ENCODE data around the gene PDGFB.

PDGFB gene

DNA sequence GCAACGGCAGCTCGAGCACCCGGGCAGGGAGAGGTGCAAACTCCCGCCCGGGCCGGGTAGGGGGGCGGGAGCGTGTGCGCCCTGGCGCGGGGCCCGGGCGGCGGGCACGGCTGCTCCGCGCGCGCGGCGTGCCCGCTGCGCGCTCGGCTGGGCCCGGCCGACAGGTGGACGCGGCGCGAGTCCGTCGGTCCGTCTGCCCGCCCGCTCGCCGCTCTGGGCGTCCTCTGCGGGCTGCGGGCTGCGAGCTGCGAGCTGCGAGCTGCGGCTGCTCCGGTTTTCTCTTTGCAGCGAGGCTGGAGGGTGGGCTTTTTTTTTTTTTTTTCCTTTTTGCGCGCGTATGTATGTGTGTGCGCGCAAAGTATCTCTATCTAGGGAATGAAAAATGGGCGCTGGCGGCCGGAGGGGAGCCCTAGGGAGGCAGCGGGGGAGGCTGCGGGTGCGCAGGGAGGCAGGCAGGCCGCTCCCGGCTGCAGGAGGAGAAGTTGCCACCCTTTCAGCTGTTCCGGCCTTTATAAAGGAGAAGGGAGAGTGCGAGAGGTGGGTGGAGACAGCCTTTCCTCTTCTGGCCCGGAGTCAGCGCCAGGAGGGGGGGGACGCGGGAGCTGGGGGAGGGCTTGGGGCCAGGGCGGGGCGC lies at the start of gene PDGFB:
TSS of gene PDGFB (minus strand) at position 487 of the 634 bp plus-strand sequence. CDS start 1,019 bp downstream, outside the sequence.
- no peak for DNase-seq

DNA sequence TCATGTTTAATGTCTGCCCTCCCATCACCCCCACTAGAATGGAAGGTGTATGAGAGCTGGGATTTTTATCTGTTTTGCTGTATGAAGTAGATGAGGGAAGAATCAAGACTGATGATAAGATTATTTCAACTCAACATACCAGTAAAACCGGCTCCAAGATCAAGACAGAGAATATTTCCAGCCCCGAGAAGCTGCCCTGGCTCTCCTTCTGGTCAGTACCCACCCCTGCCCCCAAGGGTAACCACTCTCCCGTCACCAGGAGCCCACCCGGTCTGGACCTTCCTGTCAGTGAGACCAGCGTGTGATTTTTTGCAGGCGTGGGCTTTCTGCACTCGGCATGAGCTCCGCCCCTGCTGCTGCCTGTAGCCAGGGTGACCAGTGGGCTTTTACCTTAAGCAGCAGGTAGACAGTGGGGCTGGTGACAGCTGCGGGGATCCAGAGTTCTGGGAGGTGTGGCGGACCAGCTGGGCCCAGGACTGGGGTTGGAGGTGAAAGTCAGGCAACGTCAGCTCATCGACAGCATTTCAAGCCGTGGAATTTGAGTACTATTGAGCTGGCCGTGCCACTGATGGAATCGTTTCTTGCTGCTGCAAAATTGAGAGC lies 49.1 kb upstream of the PDGFB start:
- DNase-seq, result no peak

DNA sequence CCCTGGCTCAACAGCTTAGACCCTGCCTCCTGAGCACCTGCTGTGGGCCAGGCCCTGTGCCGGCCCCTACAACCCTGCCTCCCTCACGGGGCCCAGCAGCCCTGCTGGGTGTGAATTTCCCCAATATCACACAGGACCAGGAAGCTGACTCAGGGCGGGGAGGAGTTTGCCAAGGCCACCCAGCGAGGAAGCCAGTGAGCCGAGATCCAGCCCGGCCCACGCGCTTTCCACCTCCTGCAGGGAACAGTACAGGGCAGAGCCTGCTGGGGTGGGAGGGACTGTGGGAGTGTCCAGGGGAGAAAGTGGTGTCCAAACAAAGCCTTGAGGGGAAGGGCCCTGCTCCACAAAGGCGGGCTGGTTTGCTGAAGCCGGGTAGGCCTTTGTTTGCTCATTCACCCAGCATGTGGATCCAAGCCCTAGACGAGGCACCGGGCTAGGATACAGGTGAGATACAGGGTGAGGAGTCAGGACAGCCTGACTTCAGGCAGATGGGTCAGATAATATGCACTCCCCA lies 47.8 kb upstream of the PDGFB start:
- DNase-seq, result peak in 1 of 2 experiments; percentile 22

DNA sequence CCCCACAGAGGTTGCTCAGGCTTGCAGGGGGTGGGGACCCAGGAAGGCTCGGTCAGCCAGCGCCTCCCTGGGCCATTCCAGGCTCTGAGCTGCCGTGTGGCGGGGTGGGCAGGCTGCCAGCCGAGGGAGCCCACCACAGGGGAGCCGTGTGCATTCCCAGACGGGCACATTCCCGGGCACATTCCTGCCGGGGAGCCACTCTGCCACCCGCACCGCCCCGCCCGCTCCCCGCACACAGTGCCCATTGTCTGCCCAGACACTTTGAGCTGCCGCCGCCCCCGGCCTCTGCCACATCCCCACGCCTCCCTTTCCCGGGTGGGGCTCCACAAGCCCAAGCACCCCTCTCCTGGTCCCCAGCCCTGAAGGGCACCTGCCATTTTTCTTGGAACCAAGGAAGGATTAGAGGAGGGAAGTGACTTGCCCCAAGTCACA lies 47.3 kb upstream of the PDGFB start:
- DNase-seq, result no peak

DNA sequence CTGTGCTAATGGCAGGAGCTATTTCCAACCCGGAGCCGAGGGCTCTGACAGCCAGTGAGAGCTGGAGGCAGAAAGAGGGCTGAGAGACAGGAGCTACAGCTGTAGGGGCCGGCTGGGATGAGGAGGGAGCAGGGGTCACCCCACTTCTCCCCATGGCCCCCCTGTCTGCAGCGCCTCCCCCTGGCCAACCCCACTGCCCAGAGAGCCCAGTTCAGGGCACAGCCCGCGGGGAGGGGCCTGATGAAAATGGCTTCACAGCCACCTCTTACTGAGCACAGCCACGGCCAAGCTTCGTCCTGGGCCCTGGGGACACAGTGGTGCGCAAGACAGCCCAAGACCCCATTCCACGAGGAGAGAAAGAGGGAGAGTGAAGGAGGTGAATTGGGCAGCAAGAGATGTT lies 46.7 kb upstream of the PDGFB start:
- no peak for DNase-seq

DNA sequence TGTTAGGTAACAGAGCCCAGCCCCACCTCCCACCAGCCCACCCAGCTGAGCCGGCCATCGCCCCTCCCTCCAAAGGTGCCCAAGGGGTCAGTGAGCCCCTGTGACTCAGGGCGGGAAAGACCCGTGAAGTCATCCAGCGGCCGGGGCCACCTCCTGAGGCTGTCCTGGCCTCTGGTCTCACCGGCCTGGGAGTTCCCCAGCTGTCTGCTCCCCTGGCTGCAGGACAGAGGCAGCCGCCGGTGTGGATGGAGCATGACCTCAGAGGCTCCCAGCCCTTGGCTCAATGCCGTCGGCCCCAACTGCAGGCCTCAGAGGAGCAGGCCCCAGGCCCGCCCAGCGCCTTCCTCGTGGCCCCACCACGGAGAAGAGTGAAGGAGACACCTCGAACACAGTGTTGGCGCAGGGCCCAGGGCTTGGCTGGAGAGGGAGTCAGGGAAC lies 46.0 kb upstream of the PDGFB start:
- no peak for DNase-seq

DNA sequence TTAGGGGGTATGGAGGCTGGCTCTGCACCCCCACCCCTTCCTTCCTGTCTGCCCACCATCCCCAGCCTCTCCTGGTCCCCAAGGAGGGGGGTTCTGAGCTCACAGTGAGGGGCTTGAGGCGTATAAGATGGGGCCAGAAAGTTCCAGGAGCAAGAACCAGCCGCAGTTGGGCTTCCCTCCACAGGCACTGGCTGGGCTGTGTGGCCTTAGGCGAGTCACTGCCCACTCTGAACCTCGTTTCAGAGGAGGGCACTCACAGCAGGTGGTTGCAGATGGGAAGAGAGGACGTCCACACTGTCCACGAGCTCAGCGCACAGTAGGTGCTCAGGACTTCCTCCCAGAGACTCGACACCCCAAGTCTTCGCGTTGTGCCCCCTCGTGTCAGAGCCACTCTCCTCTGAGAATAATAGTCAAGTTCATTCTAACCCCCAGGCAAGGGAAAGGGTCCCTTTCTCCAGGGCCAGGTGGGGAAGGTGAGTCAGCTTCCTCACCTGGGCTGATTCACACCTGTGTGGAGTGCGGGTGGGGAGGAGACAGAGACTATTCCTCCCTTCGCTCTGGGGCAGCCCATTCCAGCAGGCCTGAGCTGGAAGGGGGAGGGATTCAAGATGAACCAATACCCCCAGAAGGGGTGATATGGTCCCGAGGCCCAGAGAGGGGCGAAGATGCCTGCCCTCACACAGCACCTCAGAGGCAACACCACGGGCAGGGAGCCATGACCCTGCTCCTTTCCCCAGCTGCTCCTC lies 45.4 kb upstream of the PDGFB start:
- no peak for DNase-seq

DNA sequence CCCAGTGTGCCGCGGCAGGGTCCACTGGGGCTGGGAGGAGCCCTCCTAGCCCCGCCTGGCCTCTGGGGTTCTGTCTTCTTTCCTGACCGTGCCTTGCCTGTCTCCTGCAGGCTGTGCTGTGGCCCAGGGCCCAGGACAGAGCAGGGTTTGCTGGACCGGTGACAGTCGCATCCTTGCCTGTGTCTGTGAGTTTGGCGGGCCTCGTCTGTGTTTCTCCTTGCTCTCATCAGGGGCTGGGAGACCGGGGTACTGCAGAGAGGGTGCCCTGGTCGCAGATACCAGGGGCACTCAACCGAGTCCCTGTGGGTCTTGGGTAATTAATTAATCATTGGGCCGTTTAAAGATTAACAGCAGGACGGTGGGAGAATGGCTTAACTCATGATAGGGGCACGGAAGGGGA lies 44.8 kb upstream of the PDGFB start:
- no peak for DNase-seq

DNA sequence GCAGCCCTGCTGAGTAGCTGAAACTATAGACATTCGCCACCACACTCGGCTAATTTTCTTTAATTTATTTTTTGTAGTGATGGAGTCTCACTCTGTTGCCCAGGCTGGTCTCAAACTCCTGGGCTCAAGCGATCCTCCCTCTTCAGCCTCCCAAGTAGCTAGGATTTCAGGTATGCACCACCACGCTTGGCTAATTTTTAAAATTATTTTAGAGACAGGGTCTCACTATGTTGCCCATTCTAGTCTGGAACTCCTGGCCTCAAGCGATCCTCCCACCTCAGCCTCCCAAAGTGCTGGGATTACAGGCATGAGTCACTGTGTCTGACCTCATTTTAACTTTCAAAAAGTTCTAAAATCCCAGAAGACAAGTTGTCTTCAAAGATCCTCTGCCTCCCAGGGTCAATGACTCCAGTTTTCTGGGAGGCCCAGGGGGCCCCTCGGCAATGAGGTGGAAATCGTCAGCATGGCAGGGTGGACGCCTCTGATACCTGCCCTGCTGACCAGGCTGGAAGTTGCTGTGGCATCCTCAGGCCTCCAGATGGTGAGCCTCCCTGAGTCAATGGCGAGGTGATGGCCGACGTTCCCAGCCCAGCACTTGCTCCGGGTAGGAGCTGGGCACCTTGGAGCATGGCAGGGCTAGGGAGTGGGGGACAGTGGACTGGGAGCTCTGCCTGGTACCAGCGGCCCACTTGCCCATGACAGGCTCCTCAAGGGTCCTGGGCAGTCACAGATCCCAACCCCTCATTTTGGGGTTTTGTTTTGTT lies 43.5 kb upstream of the PDGFB start:
- no peak for DNase-seq

DNA sequence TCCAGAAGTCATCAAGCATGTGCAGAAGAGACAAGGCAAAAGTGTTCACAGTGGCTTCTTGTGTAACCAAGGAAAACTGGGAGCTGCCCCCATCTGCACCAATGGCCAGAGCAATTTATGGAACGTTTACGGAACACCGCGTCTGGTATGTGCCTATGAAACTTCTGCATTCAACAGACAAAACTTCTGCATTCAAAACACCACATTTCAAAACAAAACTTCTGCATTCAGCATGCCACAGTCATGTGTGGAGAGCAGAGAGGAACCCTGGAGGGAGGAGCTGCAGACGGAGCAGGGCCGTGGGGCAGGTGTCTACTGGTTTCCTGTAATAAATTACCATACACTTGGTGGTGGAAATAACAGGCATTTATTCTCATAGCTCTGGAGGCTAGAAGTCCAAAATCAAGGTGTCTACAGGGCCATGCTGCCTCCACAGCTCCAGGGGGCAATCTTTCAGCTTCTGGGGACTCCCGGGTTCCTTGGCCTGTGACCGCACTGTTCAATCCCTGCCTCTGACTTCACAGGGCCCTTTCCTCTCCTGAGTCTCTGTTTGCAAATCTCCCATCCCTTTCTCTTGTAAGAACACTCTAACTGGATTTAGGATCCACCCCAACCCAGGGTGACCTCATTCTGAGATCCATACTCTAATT lies 42.4 kb upstream of the PDGFB start:
- DNase-seq, result no peak

DNA sequence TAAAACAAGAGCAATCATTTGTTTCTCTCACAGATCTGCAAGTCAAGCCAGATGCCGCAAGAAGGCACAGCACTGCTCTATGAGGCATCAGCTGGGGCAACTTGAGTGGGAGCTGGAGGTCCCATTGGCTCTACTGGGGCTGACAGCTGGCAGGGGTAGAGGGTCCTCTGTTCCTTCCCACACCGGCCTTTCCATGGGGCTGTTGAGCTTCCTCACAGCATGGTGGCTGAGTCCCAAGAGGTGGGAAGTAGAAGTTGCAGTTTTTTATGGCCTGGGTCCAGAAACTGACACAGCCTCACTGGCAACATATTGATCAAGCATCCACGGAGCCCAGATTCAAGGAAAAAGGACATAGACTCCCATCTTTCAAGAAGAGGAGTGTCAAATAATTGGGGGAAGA lies 40.2 kb upstream of the PDGFB start:
- no peak for DNase-seq

DNA sequence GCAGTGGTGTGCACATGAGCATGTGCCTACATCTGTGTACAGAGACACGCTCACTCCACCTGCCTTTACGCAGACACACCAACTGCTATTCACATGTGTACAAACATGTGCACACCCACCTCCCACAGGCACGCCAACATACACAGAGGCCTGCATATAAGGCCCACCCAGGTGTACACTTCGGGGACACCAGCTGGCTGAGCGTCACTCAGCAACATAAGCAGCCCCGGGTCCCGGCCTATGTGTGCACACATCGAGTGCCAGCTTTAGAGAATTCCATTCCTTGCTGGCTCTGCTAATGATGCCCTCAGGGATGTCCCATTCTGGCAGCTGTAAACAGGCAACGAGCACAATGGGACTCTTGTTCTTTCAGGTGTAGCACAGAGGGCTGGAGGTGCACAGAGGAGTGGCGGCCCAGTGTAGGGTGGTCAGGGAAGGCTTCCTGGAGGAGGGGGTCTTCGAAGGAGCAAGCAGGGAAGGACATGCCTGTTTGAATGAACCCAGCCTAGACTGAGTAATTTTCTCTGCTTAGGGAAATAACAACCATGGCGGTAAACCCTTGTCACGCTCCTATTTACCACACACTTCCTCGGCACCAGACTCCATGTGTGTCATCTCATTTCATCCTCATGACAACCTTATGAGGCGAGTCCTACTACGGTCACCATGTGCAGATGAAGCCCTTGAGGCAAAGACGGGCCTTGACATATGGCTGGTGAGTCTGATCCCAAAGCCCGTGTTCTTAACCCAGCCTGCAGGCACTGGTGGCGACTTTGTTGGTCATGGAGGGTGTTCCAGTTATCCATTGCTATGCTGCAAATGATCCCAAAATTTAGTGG lies 39.6 kb upstream of the PDGFB start:
- DNase-seq, result no peak

DNA sequence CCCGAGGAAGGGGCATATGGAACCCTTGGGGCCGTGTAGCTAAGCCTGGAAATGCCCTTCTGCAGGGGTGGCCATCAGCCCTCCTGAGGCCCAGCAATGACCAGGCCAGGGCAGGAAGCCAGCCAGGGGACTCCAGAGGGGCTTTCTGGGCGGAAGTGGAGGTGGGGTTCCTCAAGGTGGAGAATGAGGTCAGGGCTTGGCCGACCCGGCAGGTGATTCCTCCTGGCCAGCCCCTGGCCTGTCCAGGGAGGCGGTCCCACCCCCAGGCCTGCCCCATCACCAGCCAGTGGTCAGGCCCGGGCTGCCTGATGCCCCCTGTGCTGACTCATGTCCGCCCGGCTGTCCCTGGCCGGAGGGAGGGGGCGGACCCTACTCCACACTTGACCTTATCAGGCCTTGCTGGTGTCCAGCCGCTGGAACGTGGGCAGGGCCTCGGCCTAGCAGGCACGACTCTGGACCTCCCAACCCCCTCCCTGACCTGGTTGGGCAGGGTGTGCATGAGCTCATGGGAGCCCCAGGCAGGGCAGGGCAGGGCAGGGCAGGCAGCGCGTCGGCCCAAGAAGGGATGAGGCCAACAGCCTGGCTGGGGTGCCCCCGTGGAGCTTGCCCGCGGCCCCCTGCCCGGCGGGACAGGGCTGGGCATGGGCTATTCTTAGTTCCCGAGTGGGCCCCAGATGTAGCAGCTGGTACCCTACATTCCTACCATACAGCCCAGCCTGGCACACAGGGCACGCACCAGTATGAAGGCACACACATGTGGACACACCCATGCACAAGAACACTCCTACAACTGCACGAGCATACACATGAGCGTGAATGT lies 38.8 kb upstream of the PDGFB start:
- no peak for DNase-seq

DNA sequence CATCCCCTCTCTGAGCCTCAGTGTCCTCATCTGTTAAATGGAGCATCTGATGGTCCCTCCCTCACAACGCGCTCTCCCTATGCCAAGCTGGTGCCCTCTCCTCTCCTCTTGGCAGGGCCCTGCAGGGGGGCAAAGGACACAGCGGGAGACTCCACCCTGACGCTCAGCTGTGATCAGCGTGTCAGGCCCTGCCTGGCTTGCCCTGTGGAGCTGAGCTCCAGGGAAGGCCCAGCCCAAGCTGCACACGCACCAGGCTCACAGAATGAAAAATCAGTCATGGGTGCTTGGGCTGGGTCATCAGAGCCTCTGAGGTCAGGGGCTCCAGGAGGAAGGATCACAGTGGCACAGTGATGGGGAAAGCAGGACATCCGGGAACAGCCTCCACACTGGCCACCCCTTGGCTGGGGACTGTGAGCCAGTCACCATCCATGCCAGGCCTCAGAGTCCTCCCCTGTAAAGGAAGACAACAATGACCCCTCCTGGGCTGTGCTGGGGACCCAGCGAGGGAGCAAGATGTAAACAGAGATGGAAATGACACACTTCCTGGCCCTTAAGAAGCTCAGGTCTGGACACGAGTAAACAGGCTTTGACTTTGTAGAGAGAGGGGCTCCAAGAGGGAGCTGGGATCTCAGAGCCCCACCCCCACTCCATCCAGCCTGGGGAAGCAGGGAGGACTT lies 38.0 kb upstream of the PDGFB start:
- DNase-seq, result no peak

DNA sequence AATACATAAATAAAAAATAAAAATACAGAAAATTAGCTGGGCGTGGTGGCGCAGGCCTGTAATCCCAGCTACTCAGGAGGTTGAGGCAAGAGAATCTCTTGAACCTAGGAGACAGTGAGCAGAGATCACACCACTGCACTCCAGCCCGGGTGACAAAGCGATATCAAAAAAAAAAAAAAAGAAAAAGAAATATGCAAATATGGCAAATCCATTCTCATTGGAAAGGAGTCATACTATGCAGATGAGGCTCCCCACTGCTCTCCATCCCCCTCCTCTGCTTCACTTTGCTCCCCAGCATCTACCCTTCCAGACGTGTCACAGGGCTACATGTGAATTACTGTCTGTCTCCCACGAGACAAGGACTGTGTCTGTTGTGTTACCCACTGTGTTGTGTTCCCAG lies 36.3 kb upstream of the PDGFB start:
- no peak for DNase-seq

DNA sequence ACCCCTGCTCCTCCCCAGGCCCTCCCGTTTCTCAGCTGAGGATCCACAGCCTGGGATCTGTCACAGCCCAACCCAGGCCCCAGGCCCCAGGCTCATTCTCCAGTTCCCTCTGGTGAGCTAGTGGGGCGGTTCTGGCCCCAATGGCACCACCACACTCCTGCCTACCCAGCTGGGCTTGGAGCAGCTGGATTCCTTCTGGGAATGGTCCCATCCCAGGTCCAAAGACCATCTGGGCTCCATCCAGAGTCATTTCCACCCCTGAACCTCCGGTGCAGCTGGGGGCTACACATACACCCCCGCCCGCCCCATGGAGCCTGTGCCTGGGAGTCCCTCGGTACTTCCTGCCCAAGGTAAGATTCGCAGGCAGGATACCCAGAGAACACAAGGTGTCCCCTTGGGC lies 35.5 kb upstream of the PDGFB start:
- no peak for DNase-seq

DNA sequence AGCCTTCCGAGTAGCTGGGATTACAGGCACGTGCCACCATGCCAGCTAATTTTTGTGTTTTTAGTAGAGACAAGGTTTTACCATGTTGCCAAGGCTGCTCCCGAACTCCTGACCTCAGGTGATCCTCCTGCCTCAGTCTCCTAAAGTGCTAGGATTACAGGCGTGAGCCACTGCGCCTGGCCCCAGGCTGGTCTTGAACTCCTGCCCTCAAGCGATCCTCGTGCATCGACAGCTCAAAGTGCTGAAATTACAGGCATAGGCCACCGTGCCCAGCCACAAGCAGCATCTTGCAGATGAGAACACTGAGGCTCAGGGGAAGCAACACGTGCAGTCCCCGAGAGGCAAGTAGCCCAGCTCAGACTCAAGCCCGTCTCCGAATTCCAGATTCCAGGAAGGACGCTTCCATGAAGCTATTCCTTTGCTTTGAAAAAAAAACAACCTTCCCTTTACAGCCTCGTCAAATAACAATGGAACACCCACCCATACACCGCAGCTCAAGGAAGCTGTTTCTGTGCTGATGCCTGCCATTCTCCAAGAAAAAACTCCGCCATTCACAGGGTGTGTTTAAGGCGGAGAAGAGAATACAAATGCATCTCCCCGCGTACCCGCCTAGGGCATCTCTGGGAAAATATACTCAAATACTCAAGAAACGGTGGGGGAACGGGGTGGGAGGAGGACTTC lies 34.5 kb upstream of the PDGFB start:
- no peak for DNase-seq

DNA sequence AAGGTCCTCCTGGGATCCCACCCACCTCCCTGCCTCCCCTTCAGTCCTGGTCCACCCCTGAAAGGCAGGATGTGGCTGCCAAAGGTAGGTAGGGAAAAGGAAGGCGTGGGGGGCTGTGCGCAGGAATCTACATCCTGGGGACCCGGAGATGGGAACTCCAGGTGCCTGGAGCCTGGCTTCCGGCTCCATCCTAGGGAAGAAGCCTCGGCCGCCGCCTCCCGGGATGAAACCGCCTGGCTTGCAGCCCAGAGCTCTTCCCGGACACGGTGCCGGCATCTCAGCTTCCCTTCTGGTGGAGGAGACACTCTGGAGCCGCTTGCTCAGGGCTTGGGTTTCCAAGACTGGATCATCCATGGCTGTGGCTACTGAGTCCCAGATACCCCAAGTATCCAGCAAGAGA lies 33.3 kb upstream of the PDGFB start:
- no peak for DNase-seq

DNA sequence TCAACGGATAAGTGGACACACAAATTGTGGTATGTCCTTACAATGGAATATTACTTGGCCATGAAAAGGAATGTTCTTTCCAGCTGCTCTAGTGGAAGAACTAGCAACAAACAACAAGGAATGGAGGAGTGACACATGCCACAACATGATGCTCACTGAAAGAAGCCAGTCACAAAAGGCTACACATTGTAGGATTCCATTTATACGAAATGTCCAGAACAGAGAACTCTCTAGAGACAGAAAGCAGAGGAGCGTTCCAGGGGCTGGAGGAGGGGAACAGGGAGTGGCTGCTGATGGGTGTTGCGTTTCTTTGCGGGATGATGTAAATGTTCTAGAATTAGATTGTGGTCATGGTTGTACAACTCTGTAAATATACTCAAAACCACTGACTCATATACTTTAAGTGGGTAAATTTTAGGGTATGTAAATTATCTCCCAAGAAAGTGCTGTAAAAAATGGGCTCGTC lies 32.4 kb upstream of the PDGFB start:
- no peak for DNase-seq
